ENCODE measurements around the gene TKTL1. TPM values are rescaled to one million over a fixed set of nuclear protein-coding genes. Genes with fewer than 3 reads are reported as not detected.
A peak's percentile ranks its signal among the peaks of the same experiment; 100 is the strongest.

Gene TKTL1
- total RNA-seq, 1 donor from 2014 or later: not detected

- Mint-ChIP-seq H3K27ac (peak overlapping the region; percentile 97), H3K4me3 (ENCODE audit: low read depth) (peak overlapping the region; percentile 76), H3K4me1 (ENCODE audit: low read depth) (peaks cover 2% of the 10 kb centered on the region), H3K27me3 (no peaks in the 10 kb centered on the region), H3K9me3 (ENCODE audit: low read depth) (no peaks in the 10 kb centered on the region), H3K36me3 (ENCODE audit: insufficient read depth) (peaks cover 2% of the 10 kb centered on the region)
- peak; percentile 56 for DNase-seq (ENCODE audit: low spot score, unreplicated experiment)
- TF ChIP-seq CTCF (IDR thresholded peaks at IDR 0.05; ENCODE audit: unreplicated experiment): no peak
These were observed 74.1 kb downstream of the TKTL1 start for GRCh38 chrX:154369449-154370299.

GRCh38 chrX:154370300-154371016 is 74.9 kb downstream of the TKTL1 start:
- Mint-ChIP-seq H3K4me1 (ENCODE audit: low read depth) (peaks cover 2% of the 10 kb centered on the region), H3K9me3 (ENCODE audit: low read depth) (no peaks in the 10 kb centered on the region), H3K27me3 (no peaks in the 10 kb centered on the region), H3K4me3 (ENCODE audit: low read depth) (peak overlapping the region; percentile 81), H3K36me3 (ENCODE audit: insufficient read depth) (no peaks in the 10 kb centered on the region), H3K27ac (peak overlapping the region; percentile 97)
- DNase-seq (ENCODE audit: low spot score, unreplicated experiment): no peak
- TF ChIP-seq CTCF (IDR thresholded peaks at IDR 0.05; ENCODE audit: unreplicated experiment): no peak

GRCh38 chrX:154371017-154371788 is 75.6 kb downstream of the TKTL1 start:
- peak overlapping the region; percentile 81 for H3K4me3 Mint-ChIP-seq (ENCODE audit: low read depth)
- no peak for TF ChIP-seq CTCF (IDR thresholded peaks at IDR 0.05; ENCODE audit: unreplicated experiment)

DNA sequence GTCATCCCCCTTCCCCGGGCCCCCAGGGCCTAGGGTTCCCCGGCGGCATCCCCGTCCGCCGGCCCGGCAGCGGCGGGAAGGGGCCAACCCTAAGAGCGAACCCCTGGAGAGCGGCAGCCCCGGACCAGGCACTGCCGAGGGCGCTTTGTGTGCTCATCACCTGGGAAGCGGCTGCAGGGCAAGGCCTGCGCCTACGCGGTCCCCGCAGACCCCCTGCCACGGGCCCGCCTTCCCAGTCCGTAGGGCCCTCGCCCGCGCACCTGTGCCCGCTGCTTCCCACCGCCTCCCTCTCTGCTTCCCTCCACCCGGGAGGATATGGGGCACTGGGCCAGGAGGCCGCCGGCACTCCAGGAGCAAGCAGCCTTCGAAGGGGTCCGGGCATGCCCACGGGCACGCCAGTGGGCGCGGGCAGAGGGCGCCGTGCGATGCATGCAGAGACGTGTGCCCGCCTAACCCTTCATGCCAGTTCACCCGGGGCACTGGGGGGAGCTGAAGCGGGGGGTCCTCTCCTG is 76.2 kb downstream of the TKTL1 start:
- no peak for DNase-seq (ENCODE audit: low spot score, unreplicated experiment)
- Mint-ChIP-seq H3K36me3 (ENCODE audit: insufficient read depth) (no peaks in the 10 kb centered on the region), H3K27me3 (no peaks in the 10 kb centered on the region), H3K9me3 (ENCODE audit: low read depth) (no peaks in the 10 kb centered on the region), H3K4me3 (ENCODE audit: low read depth) (peak overlapping the region; percentile 50), H3K27ac (no peak overlapping the region), H3K4me1 (ENCODE audit: low read depth) (peaks cover 2% of the 10 kb centered on the region)
- no peak for TF ChIP-seq CTCF (IDR thresholded peaks at IDR 0.05; ENCODE audit: unreplicated experiment)

More at GRCh38 chrX:154371017-154371788, 75.6 kb downstream of the TKTL1 start:
- DNase-seq (ENCODE audit: low spot score, unreplicated experiment): peak; percentile 72
- peaks cover 2% of the 10 kb centered on the region for H3K4me1 Mint-ChIP-seq (ENCODE audit: low read depth)
- no peaks in the 10 kb centered on the region for H3K27me3 Mint-ChIP-seq
- no peaks in the 10 kb centered on the region for H3K9me3 Mint-ChIP-seq (ENCODE audit: low read depth)
- H3K27ac Mint-ChIP-seq: peak overlapping the region; percentile 93
- H3K36me3 Mint-ChIP-seq (ENCODE audit: insufficient read depth): no peaks in the 10 kb centered on the region

GRCh38 chrX:154372612-154373022 is 77.0 kb downstream of the TKTL1 start:
- H3K27ac Mint-ChIP-seq: peak overlapping the region; percentile 43
- TF ChIP-seq CTCF (IDR thresholded peaks at IDR 0.05; ENCODE audit: unreplicated experiment): no peak

More at GRCh38 chrX:154372612-154373022, 77.0 kb downstream of the TKTL1 start:
- Mint-ChIP-seq H3K27me3 (no peaks in the 10 kb centered on the region), H3K4me3 (ENCODE audit: low read depth) (peak overlapping the region; percentile 50), H3K4me1 (ENCODE audit: low read depth) (peaks cover 2% of the 10 kb centered on the region), H3K36me3 (ENCODE audit: insufficient read depth) (no peaks in the 10 kb centered on the region), H3K9me3 (ENCODE audit: low read depth) (peaks cover 2% of the 10 kb centered on the region)
- no peak for DNase-seq (ENCODE audit: low spot score, unreplicated experiment)

Data from progenitor cell of endocrine pancreas (in vitro differentiated cells).